SU-DHL-6 (cell line): ENCODE measurements around the gene APOC1.

ENCODE experiments used
- H2AFZ ChIP-seq: fragments of 200-600 bp; sonication (generic); 2 replicates; pipeline ENCODE4 v1.6.1; 2014; ENCODE audit warnings: low read depth, mild to moderate bottlenecking, moderate library complexity, mixed read lengths, antibody characterized with exemption, low read length; ENCODE audit not compliant: severe bottlenecking
- H3F3A ChIP-seq: fragments of 200-600 bp; shearing (Covaris generic); 2 replicates; pipeline ENCODE4 v1.6.0; 2016; ENCODE audit warnings: antibody characterized with exemption, mild to moderate bottlenecking; ENCODE audit not compliant: insufficient read depth
- H3K27ac ChIP-seq: fragments of 200-600 bp; sonication (generic); 2 replicates; pipeline ENCODE4 v1.5.1; 2016; ENCODE audit warnings: low read depth, mild to moderate bottlenecking, low read length, moderate library complexity, mixed read lengths
- H3K27me3 ChIP-seq: fragments of 200-600 bp; sonication (generic), shearing (Covaris generic); 2 replicates; pipeline ENCODE4 v1.6.0; 2014; ENCODE audit warnings: mild to moderate bottlenecking, low read length
- H3K36me3 ChIP-seq: fragments of 200-600 bp; sonication (generic); 2 replicates; pipeline ENCODE4 v1.6.1; 2014; ENCODE audit warnings: mild to moderate bottlenecking, low read length, mixed read lengths
- H3K4me2 ChIP-seq: fragments of 300-600, 200-600 bp; shearing (Covaris generic), sonication (generic); 2 replicates; pipeline ENCODE4 v1.6.0; 2014; ENCODE audit warnings: low read length, low read depth, mild to moderate bottlenecking; ENCODE audit not compliant: poor library complexity, severe bottlenecking
- H3K4me3 ChIP-seq: fragments of 200-600 bp; sonication (generic); 2 replicates; pipeline ENCODE4 v1.5.1; 2014; ENCODE audit warnings: antibody characterized with exemption, low read length, mild to moderate bottlenecking, mixed read lengths; ENCODE audit not compliant: insufficient read depth, poor library complexity, severe bottlenecking
- H3K79me2 ChIP-seq: fragments of 200-600 bp; sonication (generic); 2 replicates; pipeline ENCODE4 v1.6.1; 2014; ENCODE audit warnings: mild to moderate bottlenecking, low read length, moderate library complexity; ENCODE audit not compliant: insufficient read depth
- H3K9ac ChIP-seq: fragments of 200-600 bp; sonication (generic); 2 replicates; pipeline ENCODE4 v1.7.0; 2014; ENCODE audit warnings: mild to moderate bottlenecking, low read length
- H3K9me2 ChIP-seq: fragments of 200-600 bp; sonication (generic); replicated peaks from 2 replicates; pipeline ENCODE4 v1.6.1; 2014; ENCODE audit warnings: low read length; ENCODE audit not compliant: insufficient read depth
- H3K9me3 ChIP-seq: fragments of 200-600 bp; sonication (generic); 2 replicates; pipeline ENCODE4 v1.6.1; 2014; ENCODE audit warnings: low read length, mixed read lengths; ENCODE audit not compliant: insufficient read depth
- H4K20me1 ChIP-seq: fragments of 200-600 bp; sonication (generic); 2 replicates; pipeline ENCODE4 v1.6.1; 2014; ENCODE audit warnings: low read depth, mild to moderate bottlenecking, antibody characterized with exemption, low read length, moderate library complexity, mixed read lengths
- CTCF ChIP-seq: fragments of 200-600 bp; sonication (generic); IDR thresholded peaks from one replicate; pipeline ENCODE4 v1.5.1; 2017; ENCODE audit warnings: antibody characterized with exemption, mild to moderate bottlenecking, low read length, moderate library complexity; ENCODE audit not compliant: insufficient read depth, poor library complexity, severe bottlenecking
- EZH2phosphoT487 ChIP-seq: fragments of 200-600 bp; sonication (generic), shearing (Covaris generic); conservative IDR thresholded peaks from 2 replicates; pipeline ENCODE4 v1.6.1; 2018; ENCODE audit warnings: mild to moderate bottlenecking, antibody characterized with exemption, low read length, moderate library complexity, mixed read lengths

Gene APOC1

GRCh38 chr19:44954278-44954648 lies 39.9 kb downstream of the APOC1 start:
- Histone ChIP-seq H3K9ac (peak overlapping the region; percentile 85), H2AFZ (peak overlapping the region; percentile 86), H3K4me3 (peak overlapping the region; percentile 99), H3K9me2 (no peaks in the 10 kb centered on the region), H3K9me3 (no peaks in the 10 kb centered on the region), H3K79me2 (peaks cover 49% of the 10 kb centered on the region), H3K36me3 (no peaks in the 10 kb centered on the region), H4K20me1 (no peaks in the 10 kb centered on the region), H3F3A (peaks cover 10% of the 10 kb centered on the region), H3K27ac (peak overlapping the region; percentile 85), H3K27me3 (no peaks in the 10 kb centered on the region), H3K4me2 (peak overlapping the region; percentile 77)
- TF ChIP-seq EZH2phosphoT487 = no peak
- no peak for TF ChIP-seq CTCF

GRCh38 chr19:44954649-44955504 lies 40.5 kb downstream of the APOC1 start, which contains the start of gene CLPTM1:
Gene CLPTM1, plus strand, starts transcription at chr19:44955380. Its CDS starts 16 bp downstream, at chr19:44955396.
- TF ChIP-seq EZH2phosphoT487 = no peak
- no peak for TF ChIP-seq CTCF
- Histone ChIP-seq H2AFZ (peak within 1 kb of the TSS; percentile 86), H3K9me2 (no peaks in the 10 kb centered on the region), H3K4me3 (peak within 1 kb of the TSS; percentile 99), H3K36me3 (no peaks in the 10 kb centered on the region), H3K9ac (peak within 1 kb of the TSS; percentile 85), H3K79me2 (peaks cover 55% of the 10 kb centered on the region), H3K4me2 (peak within 1 kb of the TSS; percentile 77), H3K9me3 (no peaks in the 10 kb centered on the region), H4K20me1 (no peaks in the 10 kb centered on the region), H3K27me3 (no peaks in the 10 kb centered on the region), H3K27ac (peak within 1 kb of the TSS; percentile 85), H3F3A (peaks cover 10% of the 10 kb centered on the region)

GRCh38 chr19:44955505-44956439 lies 41.4 kb downstream of the APOC1 start:
- H3K27ac ChIP-seq = peak overlapping the region; percentile 29
- no peaks in the 10 kb centered on the region for H3K9me2 ChIP-seq
- no peak overlapping the region for H2AFZ ChIP-seq
- peaks cover 17% of the 10 kb centered on the region for H3F3A ChIP-seq
- TF ChIP-seq CTCF (no peak), EZH2phosphoT487 (no peak)
- no peaks in the 10 kb centered on the region for H3K27me3 ChIP-seq
- peak overlapping the region; percentile 74 for H3K4me2 ChIP-seq
- peaks cover 64% of the 10 kb centered on the region for H3K79me2 ChIP-seq
- H4K20me1 ChIP-seq = no peaks in the 10 kb centered on the region
- no peaks in the 10 kb centered on the region for H3K36me3 ChIP-seq
- H3K9me3 ChIP-seq = no peaks in the 10 kb centered on the region
- peak overlapping the region; percentile 85 for H3K9ac ChIP-seq
- H3K4me3 ChIP-seq = peak overlapping the region; percentile 99
